BE2C (cell line): Measurements from ENCODE around the gene PLEKHG5.

ENCODE experiments used
- DNase-seq: peaks from one replicate; pipeline ENCODE4 v3.0.0-alpha.2; 2020
- H3K27me3 ChIP-seq: fragments of 250-450 bp; sonication (Bioruptor Pico); 2 replicates; pipeline ENCODE4 v1.5.1; 2020; ENCODE audit warnings: mild to moderate bottlenecking
- H3K36me3 ChIP-seq: fragments of 250-450 bp; sonication (Bioruptor Pico); 2 replicates; pipeline ENCODE4 v1.5.1; 2020; ENCODE audit warnings: mild to moderate bottlenecking
- H3K4me1 ChIP-seq: fragments of 250-450 bp; sonication (Bioruptor Pico); 2 replicates; pipeline ENCODE4 v1.5.1; 2020
- H3K4me3 ChIP-seq: 2 replicates; pipeline ENCODE4 v1.5.1; 2011; ENCODE audit warnings: low read depth, low read length
- H3K9me3 ChIP-seq: fragments of 250-450 bp; sonication (Bioruptor Pico); 2 replicates; pipeline ENCODE4 v1.5.1; 2020
- CTCF ChIP-seq: IDR thresholded peaks from 2 replicates; pipeline ENCODE4 v1.5.1; 2012; ENCODE audit warnings: mild to moderate bottlenecking, low read depth, low read length

PLEKHG5 gene

DNA sequence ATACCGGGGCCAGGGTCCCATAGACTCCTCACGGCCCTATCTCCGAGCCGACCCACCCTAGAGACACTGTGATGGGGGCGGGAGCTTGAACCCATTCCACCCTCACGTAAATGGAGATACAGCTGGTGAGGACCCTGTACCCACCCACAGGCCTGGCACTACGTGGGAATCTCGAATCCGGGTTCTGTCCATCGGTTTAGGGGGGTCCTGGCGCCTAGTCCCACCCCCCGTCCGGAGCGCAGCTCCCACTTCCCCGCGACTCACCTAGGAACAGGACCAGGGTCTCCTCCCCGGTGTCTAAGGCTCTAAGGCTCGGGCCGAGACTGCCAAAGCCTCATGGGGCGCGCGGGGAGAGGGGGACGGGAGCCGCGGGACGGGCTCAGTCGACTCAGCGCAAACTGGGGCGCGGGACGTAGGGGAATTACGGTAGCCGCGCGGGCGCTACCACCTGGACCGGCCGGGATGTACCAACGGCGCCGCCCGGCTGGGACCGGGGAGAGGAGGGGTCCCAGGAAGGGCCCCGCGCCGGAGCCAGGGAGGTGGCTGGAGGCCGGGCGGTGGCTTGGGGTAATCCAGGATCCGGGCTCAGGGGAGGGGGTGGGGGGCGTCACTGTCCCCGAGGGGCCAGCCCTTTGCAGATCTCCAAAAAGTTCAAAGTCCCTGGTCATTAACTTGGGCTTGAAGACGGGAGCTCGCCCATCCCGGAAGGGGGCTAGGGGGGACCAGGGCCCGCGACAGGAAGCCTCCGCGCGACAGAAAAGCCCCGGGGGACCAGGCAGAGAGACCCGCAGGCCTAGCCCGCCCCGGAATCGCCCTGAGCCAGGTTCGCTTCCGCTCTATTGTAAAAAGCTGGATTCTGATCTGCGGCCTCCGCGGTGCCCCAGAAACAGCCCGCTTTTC, 1.0 kb downstream of the PLEKHG5 start:
- Histone ChIP-seq H3K36me3 (no peaks in the 10 kb centered on the region), H3K4me1 (peaks cover 10% of the 10 kb centered on the region; the same call in 1 of the 2 replicates), H3K27me3 (peaks cover 8% of the 10 kb centered on the region), H3K9me3 (no peaks in the 10 kb centered on the region), H3K4me3 (peak overlapping the region; percentile 68)
- no peak for TF ChIP-seq CTCF
- peak; percentile 70 for DNase-seq

DNA sequence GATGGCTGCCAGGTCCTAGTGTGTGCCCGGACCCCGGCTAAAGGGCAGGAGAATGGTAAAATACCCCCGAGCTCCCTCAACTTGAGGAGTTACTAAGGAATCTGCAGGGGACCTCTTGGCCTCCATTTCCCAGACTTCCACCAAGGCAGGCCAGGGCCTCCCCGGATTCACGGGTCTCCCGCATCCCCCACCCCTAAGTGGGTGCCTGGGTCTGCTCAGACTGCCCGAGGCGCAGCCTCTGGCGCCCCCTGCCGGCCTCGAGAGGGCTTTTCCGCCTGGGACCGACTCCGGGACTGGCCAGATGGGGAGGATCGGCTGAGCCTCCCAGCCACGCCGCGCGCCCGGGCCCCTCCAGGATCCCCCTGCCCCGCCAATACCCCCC, 1.7 kb downstream of the PLEKHG5 start:
- peak; percentile 73 for TF ChIP-seq CTCF

DNA sequence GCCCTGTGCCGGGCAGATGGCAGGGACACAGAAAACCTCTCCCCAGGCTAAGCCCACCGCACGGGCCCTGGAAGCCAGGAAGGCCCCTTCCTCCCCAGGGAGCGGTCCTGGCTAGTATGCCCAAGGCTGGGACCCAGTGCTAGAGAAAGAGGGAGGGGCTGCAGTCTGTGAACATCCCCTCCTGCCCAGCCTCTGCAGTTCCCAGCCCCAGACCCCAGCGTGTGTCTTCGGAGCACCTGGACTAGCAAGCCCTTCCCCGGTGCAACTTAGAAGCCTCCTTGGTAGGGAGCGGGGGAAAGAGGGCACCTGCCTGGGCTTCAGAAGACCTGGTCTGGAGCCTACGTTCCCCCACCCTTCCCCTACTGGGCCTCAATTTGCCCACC, 2.1 kb downstream of the PLEKHG5 start:
- no peaks in the 10 kb centered on the region for H3K36me3 ChIP-seq
- H3K27me3 ChIP-seq, result peaks cover 13% of the 10 kb centered on the region
- no peaks in the 10 kb centered on the region for H3K9me3 ChIP-seq
- H3K4me1 ChIP-seq, result peaks cover 10% of the 10 kb centered on the region; the same call in 1 of the 2 replicates
- TF ChIP-seq CTCF, result no peak
- no peak for DNase-seq
- H3K4me3 ChIP-seq, result no peak overlapping the region; the same call in 1 of the 2 replicates

More for the DNA sequence above, 1.7 kb downstream of the PLEKHG5 start:
- no peaks in the 10 kb centered on the region for H3K36me3 ChIP-seq
- H3K4me1 ChIP-seq, result peaks cover 10% of the 10 kb centered on the region; the same call in 1 of the 2 replicates
- H3K9me3 ChIP-seq, result no peaks in the 10 kb centered on the region
- peak; percentile 72 for DNase-seq
- peak overlapping the region; percentile 68 for H3K4me3 ChIP-seq
- H3K27me3 ChIP-seq, result peaks cover 12% of the 10 kb centered on the region

DNA sequence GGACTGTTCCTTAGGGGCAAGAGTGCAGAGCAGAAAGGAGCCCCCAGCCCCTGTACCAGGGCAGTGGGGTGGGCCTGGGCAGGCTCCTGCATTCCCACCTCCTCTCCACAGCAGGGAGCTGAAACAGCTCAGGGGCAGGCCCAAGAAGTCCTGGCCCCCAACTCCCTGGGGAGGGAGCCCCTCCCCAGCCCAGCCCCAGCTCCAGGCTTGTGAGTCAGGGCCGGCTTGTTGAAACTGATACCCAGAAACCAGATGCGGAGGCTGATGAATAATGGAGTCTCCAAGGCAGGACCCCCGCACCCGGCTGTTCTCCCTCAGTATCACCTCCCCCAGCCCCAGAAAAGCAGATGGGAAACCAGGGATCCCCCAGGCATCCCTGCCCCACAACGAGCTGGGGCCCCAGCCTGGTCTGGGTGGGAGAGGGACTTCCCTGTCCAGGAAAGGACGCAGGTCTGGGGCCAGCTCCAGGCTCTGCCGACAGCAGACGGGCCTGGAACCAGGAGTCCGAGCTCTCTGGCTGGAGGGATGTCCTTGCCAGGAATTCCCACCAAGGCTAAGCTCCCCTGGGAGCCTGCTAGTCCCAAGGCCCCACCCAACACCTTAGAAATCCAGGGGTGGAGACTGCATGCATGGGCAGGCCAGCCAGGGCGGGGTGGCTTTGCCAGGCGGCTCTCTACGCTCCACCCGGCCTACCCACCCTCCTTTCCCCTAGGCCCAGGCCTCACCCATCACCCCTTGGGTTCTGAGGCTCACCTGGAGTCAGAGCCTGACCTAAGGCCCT, 2.7 kb downstream of the PLEKHG5 start:
- Histone ChIP-seq H3K27me3 (peaks cover 13% of the 10 kb centered on the region), H3K4me3 (no peak overlapping the region), H3K4me1 (peaks cover 10% of the 10 kb centered on the region; the same call in 1 of the 2 replicates), H3K36me3 (no peaks in the 10 kb centered on the region), H3K9me3 (no peaks in the 10 kb centered on the region)
- DNase-seq, result peak; percentile 30
- no peak for TF ChIP-seq CTCF

GRCh38 chr1:6487804-6488484, 3.5 kb downstream of the PLEKHG5 start:
- H3K4me1 ChIP-seq, result peaks cover 10% of the 10 kb centered on the region; the same call in 1 of the 2 replicates
- no peaks in the 10 kb centered on the region for H3K9me3 ChIP-seq
- H3K4me3 ChIP-seq, result no peak overlapping the region
- no peaks in the 10 kb centered on the region for H3K36me3 ChIP-seq
- no peak for TF ChIP-seq CTCF
- H3K27me3 ChIP-seq, result peaks cover 13% of the 10 kb centered on the region
- DNase-seq, result no peak
